HepG2 (cell line): ENCODE data around the gene EFCAB11.

ENCODE experiments used
- EZH2 ChIP-seq: conservative IDR thresholded peaks from 2 replicates; pipeline ENCODE4 v1.6.1; 2012; ENCODE audit warnings: mild to moderate bottlenecking, low read depth, low read length, moderate library complexity
- GATAD1 ChIP-seq: IDR thresholded peaks from 2 replicates; pipeline ENCODE4 v1.6.1; 2016; ENCODE audit warnings: missing genetic modification reagents, missing compliant biosample characterization
- HDAC6 ChIP-seq: fragments of 200-600 bp; sonication (generic); IDR thresholded peaks from 2 replicates; pipeline ENCODE4 v1.7.0; 2017; ENCODE audit warnings: mild to moderate bottlenecking, antibody characterized with exemption, low read length, low read depth
- NFE2L1 ChIP-seq: sonication (generic); formaldehyde crosslinking; IDR thresholded peaks from 2 replicates; pipeline ENCODE4 v1.4.0; 2020; ENCODE audit warnings: missing genetic modification reagents, mild to moderate bottlenecking, borderline replicate concordance
- NFIC ChIP-seq: IDR thresholded peaks from 2 replicates; pipeline ENCODE4 v1.6.1; 2012; ENCODE audit warnings: mild to moderate bottlenecking, low read length, inconsistent platforms
- SRSF1 ChIP-seq: fragments of 200-400 bp; formaldehyde crosslinking; optimal IDR thresholded peaks from 2 replicates; pipeline ENCODE3; 2017; ENCODE audit warnings: mild to moderate bottlenecking, low read depth, low read length, moderate library complexity
- TAF15 ChIP-seq: fragments of 200-400 bp; formaldehyde crosslinking; IDR thresholded peaks from one replicate; pipeline ENCODE4 v1.6.1; 2018; ENCODE audit warnings: mild to moderate bottlenecking, low read depth, low read length; ENCODE audit not compliant: poor library complexity, severe bottlenecking
- ZNF790 ChIP-seq: sonication (generic); formaldehyde crosslinking; IDR thresholded peaks from 2 replicates; pipeline ENCODE4 v1.8.0; 2022; ENCODE audit warnings: missing genetic modification reagents, mild to moderate bottlenecking, borderline replicate concordance
- TF ChIP-seq, protein P1 (sequence below): IDR thresholded peaks from 2 replicates; pipeline ENCODE4 v1.6.1; 2016; ENCODE audit warnings: missing genetic modification reagents, missing compliant biosample characterization
- TF ChIP-seq, protein P2 (sequence below), 2 experiments: fragments of 450-650 bp in 1 of 2; sonication (generic) in 1 of 2; formaldehyde crosslinking in 1 of 2; IDR thresholded peaks; 2 replicates each; pipeline versions ENCODE4 v1.6.1 to v1.8.0; 2016 to 2022; ENCODE audit warnings: antibody characterized with exemption in 1 of 2, mild to moderate bottlenecking in 1 of 2, missing genetic modification reagents in 1 of 2
- TF ChIP-seq, protein P3 (sequence below): IDR thresholded peaks from 2 replicates; pipeline ENCODE4 v1.6.1; 2016; ENCODE audit warnings: low read depth, control low read depth
- TF ChIP-seq, protein P4 (sequence below): sonication (generic); formaldehyde crosslinking; IDR thresholded peaks from 2 replicates; pipeline ENCODE4 v1.5.0; 2020; ENCODE audit warnings: mild to moderate bottlenecking, missing genetic modification reagents, moderate library complexity

DNA sequence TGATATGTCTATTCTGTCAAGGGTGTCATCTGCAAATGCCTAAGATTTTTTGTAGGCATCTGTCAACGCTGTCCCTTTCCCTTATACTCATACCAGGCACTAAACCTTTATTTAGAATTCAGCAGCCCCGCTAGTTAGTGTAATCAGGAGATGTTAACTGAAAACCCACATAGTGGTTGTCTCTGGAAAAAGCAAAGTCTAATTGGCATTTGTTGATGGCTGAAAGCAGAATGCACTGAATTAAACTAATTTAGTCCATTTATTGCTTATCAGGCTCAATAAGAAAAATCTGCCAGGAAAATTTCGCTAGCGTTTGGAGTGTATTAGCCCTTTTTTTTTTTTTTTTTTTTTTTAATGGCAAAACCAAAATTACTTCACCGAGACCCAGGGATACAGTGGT, 35.7 kb upstream of the EFCAB11 start:
- no peak for TF ChIP-seq EZH2
- TF ChIP-seq TAF15, result no peak
- TF ChIP-seq, protein P1, sequence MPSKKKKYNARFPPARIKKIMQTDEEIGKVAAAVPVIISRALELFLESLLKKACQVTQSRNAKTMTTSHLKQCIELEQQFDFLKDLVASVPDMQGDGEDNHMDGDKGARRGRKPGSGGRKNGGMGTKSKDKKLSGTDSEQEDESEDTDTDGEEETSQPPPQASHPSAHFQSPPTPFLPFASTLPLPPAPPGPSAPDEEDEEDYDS, result no peak
- TF ChIP-seq HDAC6, result no peak
- TF ChIP-seq, protein P2, sequence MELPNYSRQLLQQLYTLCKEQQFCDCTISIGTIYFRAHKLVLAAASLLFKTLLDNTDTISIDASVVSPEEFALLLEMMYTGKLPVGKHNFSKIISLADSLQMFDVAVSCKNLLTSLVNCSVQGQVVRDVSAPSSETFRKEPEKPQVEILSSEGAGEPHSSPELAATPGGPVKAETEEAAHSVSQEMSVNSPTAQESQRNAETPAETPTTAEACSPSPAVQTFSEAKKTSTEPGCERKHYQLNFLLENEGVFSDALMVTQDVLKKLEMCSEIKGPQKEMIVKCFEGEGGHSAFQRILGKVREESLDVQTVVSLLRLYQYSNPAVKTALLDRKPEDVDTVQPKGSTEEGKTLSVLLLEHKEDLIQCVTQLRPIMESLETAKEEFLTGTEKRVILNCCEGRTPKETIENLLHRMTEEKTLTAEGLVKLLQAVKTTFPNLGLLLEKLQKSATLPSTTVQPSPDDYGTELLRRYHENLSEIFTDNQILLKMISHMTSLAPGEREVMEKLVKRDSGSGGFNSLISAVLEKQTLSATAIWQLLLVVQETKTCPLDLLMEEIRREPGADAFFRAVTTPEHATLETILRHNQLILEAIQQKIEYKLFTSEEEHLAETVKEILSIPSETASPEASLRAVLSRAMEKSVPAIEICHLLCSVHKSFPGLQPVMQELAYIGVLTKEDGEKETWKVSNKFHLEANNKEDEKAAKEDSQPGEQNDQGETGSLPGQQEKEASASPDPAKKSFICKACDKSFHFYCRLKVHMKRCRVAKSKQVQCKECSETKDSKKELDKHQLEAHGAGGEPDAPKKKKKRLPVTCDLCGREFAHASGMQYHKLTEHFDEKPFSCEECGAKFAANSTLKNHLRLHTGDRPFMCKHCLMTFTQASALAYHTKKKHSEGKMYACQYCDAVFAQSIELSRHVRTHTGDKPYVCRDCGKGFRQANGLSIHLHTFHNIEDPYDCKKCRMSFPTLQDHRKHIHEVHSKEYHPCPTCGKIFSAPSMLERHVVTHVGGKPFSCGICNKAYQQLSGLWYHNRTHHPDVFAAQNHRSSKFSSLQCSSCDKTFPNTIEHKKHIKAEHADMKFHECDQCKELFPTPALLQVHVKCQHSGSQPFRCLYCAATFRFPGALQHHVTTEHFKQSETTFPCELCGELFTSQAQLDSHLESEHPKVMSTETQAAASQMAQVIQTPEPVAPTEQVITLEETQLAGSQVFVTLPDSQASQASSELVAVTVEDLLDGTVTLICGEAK (IDR thresholded peaks at IDR 0.05), result no peak
- TF ChIP-seq, protein P2 (CRISPR knock-in tag; IDR thresholded peaks at IDR 0.05), result no peak
- TF ChIP-seq ZNF790 (CRISPR knock-in tag), result no peak
- TF ChIP-seq NFE2L1 (CRISPR knock-in tag), result no peak
- TF ChIP-seq, protein P3, sequence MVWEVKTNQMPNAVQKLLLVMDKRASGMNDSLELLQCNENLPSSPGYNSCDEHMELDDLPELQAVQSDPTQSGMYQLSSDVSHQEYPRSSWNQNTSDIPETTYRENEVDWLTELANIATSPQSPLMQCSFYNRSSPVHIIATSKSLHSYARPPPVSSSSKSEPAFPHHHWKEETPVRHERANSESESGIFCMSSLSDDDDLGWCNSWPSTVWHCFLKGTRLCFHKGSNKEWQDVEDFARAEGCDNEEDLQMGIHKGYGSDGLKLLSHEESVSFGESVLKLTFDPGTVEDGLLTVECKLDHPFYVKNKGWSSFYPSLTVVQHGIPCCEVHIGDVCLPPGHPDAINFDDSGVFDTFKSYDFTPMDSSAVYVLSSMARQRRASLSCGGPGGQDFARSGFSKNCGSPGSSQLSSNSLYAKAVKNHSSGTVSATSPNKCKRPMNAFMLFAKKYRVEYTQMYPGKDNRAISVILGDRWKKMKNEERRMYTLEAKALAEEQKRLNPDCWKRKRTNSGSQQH, result no peak
- no peak for TF ChIP-seq SRSF1
- TF ChIP-seq, protein P4, sequence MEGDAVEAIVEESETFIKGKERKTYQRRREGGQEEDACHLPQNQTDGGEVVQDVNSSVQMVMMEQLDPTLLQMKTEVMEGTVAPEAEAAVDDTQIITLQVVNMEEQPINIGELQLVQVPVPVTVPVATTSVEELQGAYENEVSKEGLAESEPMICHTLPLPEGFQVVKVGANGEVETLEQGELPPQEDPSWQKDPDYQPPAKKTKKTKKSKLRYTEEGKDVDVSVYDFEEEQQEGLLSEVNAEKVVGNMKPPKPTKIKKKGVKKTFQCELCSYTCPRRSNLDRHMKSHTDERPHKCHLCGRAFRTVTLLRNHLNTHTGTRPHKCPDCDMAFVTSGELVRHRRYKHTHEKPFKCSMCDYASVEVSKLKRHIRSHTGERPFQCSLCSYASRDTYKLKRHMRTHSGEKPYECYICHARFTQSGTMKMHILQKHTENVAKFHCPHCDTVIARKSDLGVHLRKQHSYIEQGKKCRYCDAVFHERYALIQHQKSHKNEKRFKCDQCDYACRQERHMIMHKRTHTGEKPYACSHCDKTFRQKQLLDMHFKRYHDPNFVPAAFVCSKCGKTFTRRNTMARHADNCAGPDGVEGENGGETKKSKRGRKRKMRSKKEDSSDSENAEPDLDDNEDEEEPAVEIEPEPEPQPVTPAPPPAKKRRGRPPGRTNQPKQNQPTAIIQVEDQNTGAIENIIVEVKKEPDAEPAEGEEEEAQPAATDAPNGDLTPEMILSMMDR (CRISPR knock-in tag), result no peak
- no peak for TF ChIP-seq NFIC
- TF ChIP-seq GATAD1 (CRISPR knock-in tag), result no peak
